Pulmonary artery endothelial cell (primary cell): Measurements from ENCODE around the gene KPNA3. TPM values are rescaled to one million over a fixed set of nuclear protein-coding genes. Genes with fewer than 3 reads are reported as not detected.

Experiments used
- DNase-seq: peaks from one replicate; pipeline ENCODE4 v3.0.0-alpha.2; 2011; ENCODE audit warnings: low read depth, low spot score
- total RNA-seq: library from RNA; depleted of rRNA; stranded (reverse); fragments of >200 nt; gene quantifications from 2 replicates; pipeline ENCODE4 v1.2.3, GENCODE V29; 2014

Gene KPNA3
- total RNA-seq, 1 donor from 2014 or later: 45.6 TPM

DNA sequence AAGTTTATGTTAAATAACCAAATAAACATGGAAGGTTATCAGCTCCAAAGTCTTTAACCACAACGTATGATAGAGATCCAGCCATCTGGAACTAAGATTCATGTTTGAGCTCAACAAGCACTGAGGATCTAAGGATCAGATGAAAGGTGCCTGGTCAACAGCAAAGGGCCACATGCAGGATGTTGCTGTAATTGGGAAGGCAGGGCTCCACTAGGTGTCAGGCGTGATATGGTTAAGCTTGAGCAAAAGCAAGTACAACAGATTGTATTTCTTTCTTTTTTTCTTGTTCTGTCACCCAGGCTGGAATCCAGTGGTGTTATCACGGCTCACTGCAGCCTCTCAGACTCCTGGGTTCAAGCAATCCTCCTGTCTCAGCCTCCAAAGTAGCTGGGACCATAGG lies 113.2 kb downstream of the KPNA3 start:
- no peak for DNase-seq

DNA sequence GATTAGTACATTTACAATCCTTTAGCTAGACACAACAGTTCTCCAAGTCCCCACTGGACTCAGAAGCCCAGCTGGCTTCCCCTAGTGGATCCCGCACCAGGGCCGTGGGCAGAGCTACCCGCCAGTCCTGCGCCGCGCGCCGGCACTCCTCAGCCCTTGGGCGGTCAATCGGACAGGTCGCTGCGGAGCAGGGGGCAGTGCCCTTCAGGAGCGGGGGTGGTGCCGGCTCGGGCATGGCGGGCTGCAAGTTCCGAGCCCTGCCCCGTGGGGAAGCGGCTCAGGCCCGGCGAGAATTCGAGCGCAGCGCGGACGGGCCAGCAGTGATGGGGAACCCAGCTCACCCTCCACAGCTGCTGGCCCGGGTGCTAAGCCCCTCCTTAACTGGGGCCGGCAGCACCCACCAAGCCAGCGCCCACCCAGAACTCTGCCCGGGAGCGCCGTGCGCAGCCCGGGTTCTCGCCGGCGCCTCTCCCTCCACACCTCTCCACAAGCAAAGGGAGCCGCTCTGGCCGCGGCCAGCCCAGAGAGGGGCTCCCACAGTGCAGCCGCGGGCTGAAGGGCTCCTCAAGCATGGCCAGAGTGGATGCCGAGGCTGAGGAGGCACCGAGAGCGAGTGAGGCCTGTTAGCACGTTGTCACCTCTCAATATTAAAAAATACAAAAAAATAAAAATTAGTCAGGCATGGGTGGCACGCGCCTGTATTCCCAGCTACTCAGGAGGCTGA lies 114.1 kb downstream of the KPNA3 start:
- DNase-seq: no peak

DNA sequence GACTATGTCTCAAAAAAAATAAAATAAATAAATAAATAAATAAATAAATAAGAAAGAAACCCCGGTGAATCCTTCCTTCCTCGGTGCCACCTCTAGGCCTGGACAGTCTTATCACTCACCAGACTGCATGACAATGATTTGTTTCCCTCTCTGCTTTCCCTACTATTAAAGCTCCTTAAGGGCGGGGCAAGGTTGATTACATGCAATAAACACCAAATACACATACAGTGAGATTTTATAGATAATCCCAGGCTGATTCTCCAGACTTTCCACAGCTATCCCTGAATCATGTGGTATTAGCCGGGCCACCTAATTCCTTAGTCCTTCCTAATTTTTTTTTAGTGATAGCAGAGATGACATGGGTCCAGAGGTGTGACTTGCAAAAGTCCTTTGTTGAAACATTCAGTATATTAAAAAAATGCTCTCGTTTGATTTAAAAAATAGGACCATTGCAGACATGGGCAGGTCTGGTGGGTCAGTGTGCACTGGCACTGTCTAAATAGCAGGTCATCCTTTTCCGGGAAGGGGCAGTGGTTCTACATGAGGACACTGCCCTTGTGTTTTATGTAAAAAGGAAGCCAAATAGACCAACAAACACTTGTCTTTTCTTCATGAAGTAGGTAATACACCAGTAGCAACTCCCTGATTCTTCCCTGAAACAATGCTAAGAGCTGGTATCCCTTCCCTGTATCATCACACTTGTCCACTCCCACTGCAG lies 115.7 kb downstream of the KPNA3 start:
- no peak for DNase-seq

DNA sequence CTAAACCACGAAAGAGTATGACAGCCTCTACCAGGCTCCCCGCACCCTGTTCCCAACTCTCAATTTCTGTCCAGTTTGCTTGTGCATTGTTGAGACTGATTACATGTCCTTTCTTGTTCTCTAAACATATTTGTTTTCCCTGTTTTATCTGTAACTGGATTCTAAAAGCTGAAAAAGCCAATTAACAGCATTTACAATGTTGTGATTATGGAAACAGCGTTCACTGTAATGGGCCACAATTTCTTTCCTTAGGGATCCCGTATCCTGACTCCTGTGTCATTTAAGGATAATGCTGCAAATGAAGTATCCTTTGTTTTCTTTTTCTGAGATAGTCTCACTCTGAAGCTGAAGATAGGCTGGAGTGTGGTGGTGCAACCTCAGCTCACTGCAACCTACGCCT lies 121.7 kb downstream of the KPNA3 start:
- no peak for DNase-seq

DNA sequence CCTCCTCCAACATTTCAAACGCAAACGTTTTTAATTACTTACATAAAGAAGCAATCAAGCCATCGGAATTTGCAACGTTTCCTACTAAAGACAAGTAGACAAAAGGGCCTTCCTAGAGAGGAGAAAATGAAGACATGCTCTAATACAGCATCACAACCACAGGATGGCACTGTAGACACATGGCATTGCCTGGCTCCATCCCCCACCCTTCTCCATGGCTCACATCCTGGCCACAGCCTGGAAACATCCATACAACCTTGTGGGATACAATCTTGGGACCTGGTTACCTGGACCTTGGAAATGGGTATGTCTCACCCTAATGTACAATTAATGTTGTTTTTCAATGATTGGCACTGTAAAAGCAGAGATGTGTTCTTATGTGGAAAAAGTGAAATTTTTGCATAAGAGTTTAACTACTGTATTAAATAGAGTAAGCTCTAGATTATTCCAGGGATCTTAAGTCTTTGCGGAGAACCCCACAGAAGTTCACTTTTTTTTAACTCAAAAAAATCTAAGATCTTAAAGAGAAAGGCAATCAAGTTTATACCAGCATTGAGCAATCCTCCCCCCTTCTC lies 122.7 kb downstream of the KPNA3 start:
- DNase-seq: no peak

DNA sequence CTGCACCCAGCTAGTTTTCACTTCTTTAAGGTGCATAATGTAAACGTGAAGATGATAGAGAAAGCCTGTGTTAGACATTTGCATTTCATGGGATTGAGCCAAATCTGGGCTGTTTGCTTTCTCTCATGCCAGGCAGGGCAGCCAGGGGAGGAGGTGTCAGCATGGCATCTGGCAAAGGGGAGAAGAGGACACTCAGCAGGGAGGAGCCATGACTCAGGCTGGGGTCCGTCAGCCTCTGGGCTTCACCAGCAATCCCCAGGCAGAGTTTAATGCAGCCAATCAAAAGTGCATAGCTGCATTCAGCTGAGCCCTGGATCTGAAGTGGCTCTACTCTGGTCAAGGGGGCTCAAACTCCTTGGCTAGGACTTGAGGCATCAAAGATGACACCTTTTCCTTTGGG lies 124.7 kb downstream of the KPNA3 start:
- no peak for DNase-seq

DNA sequence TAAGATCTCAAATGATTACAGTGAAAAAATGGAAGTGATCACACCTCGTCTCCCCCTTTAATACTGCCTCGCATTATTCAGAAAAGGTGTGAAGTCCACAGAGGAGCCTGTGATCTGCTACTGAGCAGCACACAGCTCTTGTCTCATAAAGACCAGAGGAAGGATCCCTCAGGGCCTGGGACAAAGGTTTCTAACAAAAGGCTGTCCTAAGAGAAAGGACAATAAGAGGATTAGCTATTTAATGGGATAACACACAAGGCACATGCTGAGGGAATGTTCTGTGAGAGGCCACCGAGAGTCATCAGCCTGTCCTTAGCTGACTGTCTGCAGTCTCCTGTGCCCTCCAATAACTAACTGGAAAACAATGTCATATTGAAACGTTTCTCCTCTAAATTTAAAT lies 127.9 kb downstream of the KPNA3 start:
- no peak for DNase-seq

DNA sequence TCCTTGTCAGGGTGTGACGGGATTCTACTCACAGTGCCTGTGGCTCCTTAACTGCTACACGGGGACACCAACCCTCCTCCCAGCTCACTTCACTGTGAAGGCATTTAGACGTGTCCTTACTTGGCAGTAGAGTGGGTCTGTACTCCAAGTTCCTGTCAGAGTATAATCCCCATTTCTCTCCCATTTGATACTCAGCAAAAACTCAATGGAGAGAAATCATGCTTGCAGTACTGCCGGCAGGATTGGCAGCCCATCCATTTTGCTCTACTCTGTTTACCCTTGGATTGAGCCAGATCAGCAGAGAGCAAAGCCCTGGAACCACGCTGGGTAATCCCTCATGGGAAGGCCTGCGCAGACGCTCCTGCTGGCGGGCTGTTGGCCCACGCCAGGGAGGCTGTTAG lies 135.2 kb downstream of the KPNA3 start:
- no peak for DNase-seq

GRCh38 chr13:49655906-49656305 lies 136.6 kb downstream of the KPNA3 start:
- DNase-seq: no peak

GRCh38 chr13:49654011-49654410 lies 138.5 kb downstream of the KPNA3 start:
- DNase-seq: no peak

DNA sequence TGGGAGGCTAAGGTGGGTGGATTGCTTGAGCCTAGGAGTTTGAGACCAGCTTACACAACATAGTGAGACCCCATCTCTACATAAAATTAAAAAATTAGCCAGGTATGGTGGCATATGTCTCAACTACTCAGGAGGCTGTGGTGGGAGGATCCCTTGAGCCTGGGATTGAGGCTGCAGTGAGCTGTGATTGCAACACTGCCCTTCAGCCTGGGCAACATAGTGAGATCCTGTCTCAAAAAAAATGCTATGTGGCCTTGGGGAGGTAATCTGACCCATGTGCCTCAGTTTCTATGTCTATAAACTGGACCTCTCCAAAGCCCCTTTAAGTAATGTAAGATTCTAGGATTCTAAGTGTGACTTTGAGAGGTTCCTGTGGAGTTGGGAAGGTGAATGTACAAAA lies 139.0 kb downstream of the KPNA3 start:
- DNase-seq: no peak

DNA sequence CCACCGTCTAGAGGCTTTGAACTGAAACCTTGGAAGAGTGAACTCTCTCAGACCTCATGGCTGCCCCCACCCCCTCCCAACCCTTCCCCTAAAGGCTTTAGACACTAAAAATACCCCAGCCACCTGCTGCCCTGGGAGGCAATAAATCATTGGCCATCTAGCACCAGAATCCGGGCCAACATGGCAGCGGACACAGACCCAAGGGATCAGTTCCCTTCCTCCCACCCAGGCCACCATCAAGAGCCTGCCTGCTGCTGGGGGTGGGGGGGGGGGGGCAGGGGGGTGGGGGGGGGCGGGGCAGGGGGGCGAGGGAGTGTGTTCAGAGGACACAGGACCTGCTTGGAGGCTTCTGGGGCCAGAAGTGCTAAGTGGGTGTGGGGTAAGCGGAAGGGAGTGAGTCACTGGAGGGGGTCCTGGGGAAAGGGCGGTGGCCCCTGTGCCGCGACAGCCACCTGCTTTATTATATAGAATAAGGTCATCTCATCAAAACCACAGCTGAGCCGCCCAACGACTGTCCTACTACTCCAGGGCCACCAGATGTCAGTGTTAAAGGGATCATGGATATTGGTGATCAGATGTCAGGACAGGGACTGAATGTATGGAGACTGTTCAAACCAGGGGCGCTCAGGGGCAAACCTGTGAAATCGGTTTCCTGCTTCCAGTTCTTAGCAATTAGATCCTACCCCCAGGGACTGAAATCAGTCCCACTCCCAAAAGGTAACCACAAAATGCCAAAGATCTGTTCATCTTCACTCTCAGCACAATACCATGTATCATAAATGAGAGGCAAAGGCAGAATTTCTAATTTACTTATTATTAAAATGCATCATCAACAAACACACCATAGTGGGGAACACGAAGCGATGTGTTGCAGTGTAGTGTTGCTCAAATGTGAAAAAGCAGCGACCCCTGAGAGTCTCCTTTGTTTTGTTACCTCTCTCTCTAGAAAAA lies 139.9 kb downstream of the KPNA3 start:
- no peak for DNase-seq

- DNase-seq: no peak
Observed at GRCh38 chr13:49651570-49652354, 140.7 kb downstream of the KPNA3 start.

DNA sequence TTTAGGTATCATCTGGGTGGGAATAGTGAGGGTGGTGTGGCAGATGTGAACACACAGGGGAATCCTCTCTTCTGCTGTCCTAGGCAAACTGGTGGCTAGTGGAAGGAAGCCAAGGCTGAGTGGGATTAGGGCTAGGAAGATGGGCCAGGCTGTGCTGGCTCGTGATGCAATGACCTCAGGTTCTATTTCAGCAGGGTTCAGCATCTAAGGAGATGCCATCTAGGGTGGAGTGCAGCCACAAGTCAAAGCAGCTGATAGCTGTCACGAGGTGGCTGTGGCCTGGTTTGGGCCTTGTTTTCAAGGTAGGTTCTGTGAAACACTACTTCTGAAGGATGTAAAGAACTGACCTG lies 142.5 kb downstream of the KPNA3 start:
- no peak for DNase-seq

Other genes starting within 250 kb of the KPNA3 start
- 19.3 and 22.6 TPM in 2 replicates for gene RCBTB1, start 207.1 kb downstream of the KPNA3 start, total RNA-seq
- 0.11 and 0.13 TPM in 2 replicates for gene ARL11, start 164.2 kb downstream of the KPNA3 start, total RNA-seq
- gene EBPL, start 101.2 kb downstream of the KPNA3 start, total RNA-seq: 101 and 143 TPM in 2 replicates
- 5.1 and 5.6 TPM in 2 replicates for gene SPRYD7, start 143.7 kb upstream of the KPNA3 start, total RNA-seq
- gene TRIM13, start 204.4 kb upstream of the KPNA3 start, total RNA-seq: 20.4 and 34.1 TPM in 2 replicates
- gene KCNRG, start 222.8 kb upstream of the KPNA3 start, total RNA-seq: 4.7 and 8.1 TPM in 2 replicates